ENCODE results near the gene WIPI1. TPM values are rescaled to one million over a fixed set of nuclear protein-coding genes. Genes with fewer than 3 reads are reported as not detected.
A peak's percentile ranks its signal among the peaks of the same experiment; 100 is the strongest.

The WIPI1 gene
- total and polyA plus RNA-seq, 7 donors = 80.3 to 197 (median 136) TPM

DNA sequence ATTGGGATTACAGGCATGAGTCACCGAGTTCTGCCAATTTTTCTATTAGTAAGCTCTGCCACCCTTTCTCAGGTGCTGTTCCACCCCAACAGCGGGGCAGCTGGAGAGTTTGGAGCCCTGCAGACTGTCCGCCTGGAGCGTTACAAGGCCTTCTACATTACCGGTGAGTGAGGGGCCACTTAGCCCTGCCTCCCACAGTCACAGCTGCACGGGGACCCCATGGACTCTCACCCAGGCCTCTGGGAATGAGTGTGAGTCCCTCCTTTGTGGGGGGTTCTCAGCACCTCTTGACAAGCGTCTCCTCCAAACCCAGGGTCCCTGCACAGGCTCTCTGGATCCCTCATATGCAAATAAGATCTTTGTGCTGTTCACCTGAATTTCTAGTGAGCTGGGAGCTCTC, 56.0 kb downstream of the WIPI1 start:
- TF ChIP-seq, protein P1, sequence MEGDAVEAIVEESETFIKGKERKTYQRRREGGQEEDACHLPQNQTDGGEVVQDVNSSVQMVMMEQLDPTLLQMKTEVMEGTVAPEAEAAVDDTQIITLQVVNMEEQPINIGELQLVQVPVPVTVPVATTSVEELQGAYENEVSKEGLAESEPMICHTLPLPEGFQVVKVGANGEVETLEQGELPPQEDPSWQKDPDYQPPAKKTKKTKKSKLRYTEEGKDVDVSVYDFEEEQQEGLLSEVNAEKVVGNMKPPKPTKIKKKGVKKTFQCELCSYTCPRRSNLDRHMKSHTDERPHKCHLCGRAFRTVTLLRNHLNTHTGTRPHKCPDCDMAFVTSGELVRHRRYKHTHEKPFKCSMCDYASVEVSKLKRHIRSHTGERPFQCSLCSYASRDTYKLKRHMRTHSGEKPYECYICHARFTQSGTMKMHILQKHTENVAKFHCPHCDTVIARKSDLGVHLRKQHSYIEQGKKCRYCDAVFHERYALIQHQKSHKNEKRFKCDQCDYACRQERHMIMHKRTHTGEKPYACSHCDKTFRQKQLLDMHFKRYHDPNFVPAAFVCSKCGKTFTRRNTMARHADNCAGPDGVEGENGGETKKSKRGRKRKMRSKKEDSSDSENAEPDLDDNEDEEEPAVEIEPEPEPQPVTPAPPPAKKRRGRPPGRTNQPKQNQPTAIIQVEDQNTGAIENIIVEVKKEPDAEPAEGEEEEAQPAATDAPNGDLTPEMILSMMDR (IDR thresholded peaks at IDR 0.05) = no peak
- Histone ChIP-seq H3K36me3 (ENCODE audit: insufficient read depth in 1 of 2, low read depth in 1 of 2) (no peaks in the 10 kb centered on the region), H3K4me3 (no peak overlapping the region), H3K9me3 (peaks cover 15% of the 10 kb centered on the region), H3K4me1 (peaks cover 17% of the 10 kb centered on the region), H3K27ac (no peak overlapping the region), H3K27me3 (ENCODE audit: insufficient read depth in 3 of 3, low read length in 2 of 3) (no peaks in the 10 kb centered on the region)
- intact Hi-C loops (cut with DNase I) = no loop called here
- no peak for DNase-seq
- ATAC-seq = no peak
- 90 to 96% (median 93%) methylated on average over 7 of the region's 7 CpGs for WGBS, 3 donors

DNA sequence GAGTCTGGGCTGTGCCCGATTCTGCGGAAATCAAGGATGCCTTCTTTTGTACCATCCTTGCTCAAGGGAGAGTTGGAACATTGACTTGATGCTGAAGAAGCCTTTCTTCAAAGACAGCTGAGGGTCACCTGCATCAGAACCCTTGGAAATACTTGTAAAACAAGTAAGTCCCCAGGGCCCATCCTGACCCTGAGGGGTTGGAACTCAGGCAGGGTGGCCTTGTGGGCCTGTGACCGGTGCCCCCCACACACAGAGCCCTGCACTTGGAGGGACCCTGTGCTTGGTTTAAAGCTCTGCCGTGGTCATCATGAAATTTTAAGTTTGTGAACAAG, 56.9 kb downstream of the WIPI1 start:
- Histone ChIP-seq H3K27me3 (ENCODE audit: insufficient read depth in 3 of 3, low read length in 2 of 3) (no peaks in the 10 kb centered on the region), H3K4me1 (peaks cover 17% of the 10 kb centered on the region), H3K4me3 (no peak overlapping the region), H3K36me3 (ENCODE audit: insufficient read depth in 1 of 2, low read depth in 1 of 2) (no peaks in the 10 kb centered on the region), H3K9me3 (peaks cover 5% of the 10 kb centered on the region), H3K27ac (no peak overlapping the region)
- 77 to 83% (median 78%) methylated on average over 4 of the region's 4 CpGs for WGBS, 3 donors
- no peak for ATAC-seq
- TF ChIP-seq, protein P1 (IDR thresholded peaks at IDR 0.05) = no peak
- intact Hi-C loops (cut with DNase I) = no loop called here
- no peak for DNase-seq

DNA sequence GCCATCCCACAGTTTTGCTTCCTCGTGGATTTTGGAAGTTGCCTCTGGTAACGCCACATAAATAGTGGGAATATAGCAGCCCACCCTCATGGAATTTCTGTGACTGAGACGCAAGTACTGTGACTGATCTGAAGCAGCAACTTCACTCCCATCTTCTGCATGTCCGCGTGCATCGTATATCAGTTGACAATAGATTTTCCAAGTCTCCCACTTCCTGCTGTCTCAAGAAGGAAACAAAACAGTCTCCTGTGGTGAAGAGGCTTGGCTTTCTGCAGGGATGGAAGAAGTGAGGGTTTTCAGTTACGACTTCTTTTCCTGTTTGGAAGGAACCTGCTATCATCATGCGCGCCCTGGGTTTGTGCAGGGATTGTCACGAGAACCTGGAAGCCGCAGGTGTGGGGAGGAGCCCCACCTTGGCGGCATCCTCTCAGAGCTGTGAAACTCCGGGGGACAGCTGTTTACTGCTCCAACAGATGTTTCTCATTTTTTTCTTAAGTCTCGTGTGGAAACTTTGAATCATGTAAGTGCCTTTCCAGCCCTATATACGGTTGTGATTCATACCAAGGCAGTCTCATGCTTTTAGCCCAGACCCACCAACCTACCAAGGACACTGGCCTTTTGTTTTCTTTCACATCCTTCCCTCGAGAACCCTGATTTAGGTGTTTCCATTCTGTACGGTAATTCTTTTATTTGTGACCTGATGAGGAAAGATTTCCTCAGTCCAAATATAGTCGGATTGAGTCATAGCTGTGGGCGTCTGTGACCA, 57.5 kb downstream of the WIPI1 start:
- no peaks in the 10 kb centered on the region for H3K36me3 ChIP-seq (ENCODE audit: insufficient read depth in 1 of 2, low read depth in 1 of 2)
- ATAC-seq (peak in 3 of 4 donors; percentile 28 to 38 (median 31)), DNase-seq (no peak)
- no peak overlapping the region for H3K4me3 ChIP-seq
- 42 to 52% (median 51%) methylated on average over 19 of the region's 19 CpGs for WGBS, 3 donors
- intact Hi-C loops (cut with DNase I) = loop anchor here (2.0 to 5.0 kb wide), 2 partner anchors 137 to 138 kb away; no protein-coding TSS in a partner anchor
- no peak overlapping the region for H3K27ac ChIP-seq
- TF ChIP-seq, protein P1 (IDR thresholded peaks at IDR 0.05) = no peak
- peaks cover 17% of the 10 kb centered on the region for H3K4me1 ChIP-seq
- peaks cover 2% of the 10 kb centered on the region for H3K9me3 ChIP-seq
- H3K27me3 ChIP-seq (ENCODE audit: insufficient read depth in 3 of 3, low read length in 2 of 3) = no peaks in the 10 kb centered on the region

- Histone ChIP-seq H3K9me3 (no peaks in the 10 kb centered on the region), H3K27me3 (ENCODE audit: insufficient read depth in 3 of 3, low read length in 2 of 3) (no peaks in the 10 kb centered on the region), H3K4me1 (peaks cover 17% of the 10 kb centered on the region), H3K36me3 (ENCODE audit: insufficient read depth in 1 of 2, low read depth in 1 of 2) (no peaks in the 10 kb centered on the region), H3K27ac (no peak overlapping the region), H3K4me3 (no peak overlapping the region)
- 17 to 21% (median 20%) methylated on average over 11 of the region's 11 CpGs for WGBS, 3 donors
- DNase-seq (peak; percentile 53 to 75), ATAC-seq (peak; percentile 76 to 90 (median 84))
- intact Hi-C loops (cut with DNase I) = loop anchor here (2.0 to 5.0 kb wide), 2 partner anchors 136 to 137 kb away; no protein-coding TSS in a partner anchor
- TF ChIP-seq, protein P1 (IDR thresholded peaks at IDR 0.05) = peak; percentile 76
These were observed 58.3 kb downstream of the WIPI1 start for GRCh38 chr17:68398691-68399637.

Measured in psoas muscle (tissue), 8 donors.